GM19043 (cell line): ENCODE data around the gene PABPC1L.
A peak's percentile ranks its signal among the peaks of the same experiment; 100 is the strongest.

ENCODE experiments used
- ATAC-seq: cut with Tn5 transposase; IDR thresholded peaks from one replicate; pipeline ENCODE4 v1.9.1; 2021; ENCODE audit warnings: low read depth; ENCODE audit not compliant: unreplicated experiment

PABPC1L gene

GRCh38 chr20:44941120-44941691, 31.3 kb downstream of the PABPC1L start:
- ATAC-seq: no peak

GRCh38 chr20:44942264-44942973, 32.6 kb downstream of the PABPC1L start:
- no peak for ATAC-seq

- ATAC-seq: no peak
These were observed 34.0 kb downstream of the PABPC1L start for GRCh38 chr20:44943828-44944227.

DNA sequence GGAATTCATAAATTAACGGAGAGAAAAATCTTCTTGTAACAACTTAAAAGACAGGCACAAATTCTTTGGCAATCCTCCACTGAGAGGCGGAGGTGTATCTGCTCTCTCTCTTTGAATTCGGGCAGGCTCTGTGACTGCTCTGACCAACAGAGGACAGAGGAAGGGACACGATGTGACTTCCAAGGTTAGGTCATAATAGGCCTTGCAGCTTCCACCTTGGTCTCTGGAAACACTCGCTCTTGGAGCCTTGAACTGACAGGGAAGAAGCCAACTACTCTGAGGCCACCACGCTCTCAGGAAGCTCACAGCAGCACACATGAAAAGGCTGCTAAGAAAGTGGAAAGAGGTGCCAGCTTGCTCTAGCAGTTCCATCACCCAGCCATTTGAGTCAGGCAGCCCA, 35.4 kb downstream of the PABPC1L start:
- no peak for ATAC-seq

DNA sequence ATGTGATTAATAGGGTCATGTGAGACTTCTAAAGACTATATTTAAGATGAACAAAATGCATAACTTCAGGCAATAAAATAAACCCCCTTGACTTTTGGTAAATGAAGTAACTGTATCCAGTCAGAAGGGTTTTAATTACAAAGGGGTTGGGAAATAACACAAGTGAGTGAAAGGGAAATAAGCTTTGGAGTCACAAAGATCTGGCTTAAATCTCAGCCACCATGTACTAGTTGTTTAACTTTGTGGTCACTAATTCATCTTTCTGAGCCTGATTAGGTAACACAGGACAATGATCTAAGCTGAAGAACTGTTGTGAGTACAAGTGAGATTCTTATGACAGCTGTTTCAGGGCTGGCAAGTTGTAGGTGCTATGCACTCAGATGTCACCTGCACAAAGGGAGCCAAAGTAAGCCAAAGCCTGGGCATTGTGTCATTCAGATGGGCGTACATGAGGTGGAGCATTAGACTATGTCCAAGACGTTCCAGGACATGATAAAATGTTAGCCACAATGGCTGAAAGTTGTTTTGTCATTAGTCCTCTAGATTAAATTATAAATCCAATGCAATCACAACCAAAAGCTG, 36.5 kb downstream of the PABPC1L start:
- ATAC-seq: no peak

DNA sequence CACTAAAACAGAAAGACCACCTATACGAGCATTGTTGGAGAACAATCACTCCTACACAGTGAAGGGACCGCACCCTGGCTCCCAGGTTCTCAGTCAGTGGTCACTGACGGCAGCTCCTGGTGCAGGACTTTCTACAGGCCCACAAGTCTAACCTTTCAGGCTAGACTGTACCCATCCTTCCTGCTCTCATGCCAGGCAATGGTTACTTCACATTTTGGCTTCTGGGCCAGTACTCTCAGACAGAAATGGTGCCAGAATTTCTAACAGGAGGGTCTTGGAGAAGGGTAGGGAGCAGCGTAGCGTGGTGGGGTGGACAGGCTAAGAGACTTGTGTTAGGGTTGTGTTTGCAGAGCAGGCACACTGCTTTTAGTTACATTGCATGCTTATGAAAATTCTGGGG, 38.2 kb downstream of the PABPC1L start:
- ATAC-seq: no peak

GRCh38 chr20:44948513-44948912, 38.7 kb downstream of the PABPC1L start:
- no peak for ATAC-seq

DNA sequence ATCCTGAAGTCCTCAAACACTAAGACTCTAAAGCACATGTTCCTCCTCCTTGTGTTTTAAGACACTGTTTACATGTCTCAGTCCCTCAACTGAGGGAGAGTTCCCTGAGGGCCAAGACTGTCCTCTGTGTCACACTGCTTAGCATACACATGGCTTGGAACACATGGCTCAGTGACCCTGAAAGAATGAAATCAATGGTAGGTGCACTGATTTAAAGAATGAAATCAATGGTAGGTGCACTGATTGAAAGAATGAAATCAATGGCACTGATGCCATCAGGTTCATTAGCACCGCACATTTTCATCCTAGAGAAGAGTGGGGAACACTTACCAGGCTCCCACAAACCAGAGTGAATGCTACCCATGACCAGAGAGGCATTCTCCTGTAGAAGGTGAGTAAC, 40.5 kb downstream of the PABPC1L start:
- no peak for ATAC-seq

DNA sequence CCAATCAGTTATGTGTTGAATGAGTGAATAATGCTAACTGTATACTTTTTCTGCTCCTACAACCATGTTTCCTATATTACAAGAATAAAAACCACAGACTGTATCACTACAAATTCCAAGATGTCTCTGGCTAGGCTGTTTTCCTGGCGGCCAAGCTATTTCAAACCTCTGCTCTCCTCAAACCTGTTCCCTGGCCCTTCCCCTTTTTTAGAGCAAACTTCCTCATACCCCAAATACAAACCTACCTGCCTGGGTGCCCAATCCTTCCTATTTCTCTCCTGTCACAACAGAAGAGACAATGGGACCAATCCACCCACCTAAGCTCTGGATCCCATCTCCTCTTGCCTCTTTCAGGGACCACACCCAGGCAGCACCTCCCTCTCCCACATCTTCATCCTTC, 42.9 kb downstream of the PABPC1L start:
- ATAC-seq: no peak

DNA sequence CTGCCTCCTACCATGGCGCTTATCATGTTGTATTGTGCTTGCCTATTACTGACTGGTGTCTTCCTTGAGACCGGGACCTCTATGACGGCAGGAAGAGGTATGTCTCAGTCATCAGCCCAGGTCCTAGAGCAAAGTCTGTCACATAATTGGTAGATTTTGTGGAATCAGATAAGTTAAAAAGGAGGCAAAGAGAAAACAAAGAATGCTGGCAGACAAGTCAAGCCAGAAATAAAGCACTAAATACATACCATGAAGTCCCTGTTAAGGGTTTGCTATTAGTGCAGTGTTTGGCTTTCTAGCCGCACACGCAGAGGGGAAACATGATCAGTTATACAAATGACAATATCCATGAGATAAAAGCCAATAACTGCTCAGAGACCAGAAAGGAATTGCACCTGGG, 44.4 kb downstream of the PABPC1L start:
- no peak for ATAC-seq

- ATAC-seq: no peak
These were observed 45.4 kb downstream of the PABPC1L start for GRCh38 chr20:44955270-44955669.

DNA sequence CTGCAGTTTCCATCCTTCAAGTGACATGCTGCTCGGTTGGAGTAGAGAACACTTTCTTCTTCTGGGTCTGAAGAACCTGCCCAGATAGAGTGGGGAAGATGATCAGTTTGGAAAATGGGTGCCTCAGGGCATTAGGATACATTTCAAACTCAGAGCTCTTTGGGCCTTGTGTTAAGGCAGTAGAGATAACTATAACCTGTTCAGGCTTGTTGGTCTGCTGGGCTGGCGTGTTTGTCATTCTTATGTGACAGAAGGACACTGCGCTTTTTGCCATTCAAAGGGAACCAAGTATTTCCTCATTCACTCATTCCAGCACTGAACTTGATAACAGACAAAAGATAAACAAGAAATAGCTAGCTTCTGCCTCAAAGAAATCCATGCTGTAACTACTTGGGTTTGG, 46.5 kb downstream of the PABPC1L start:
- ATAC-seq: no peak

- no peak for ATAC-seq
These were observed 48.4 kb downstream of the PABPC1L start for GRCh38 chr20:44958276-44958675.

DNA sequence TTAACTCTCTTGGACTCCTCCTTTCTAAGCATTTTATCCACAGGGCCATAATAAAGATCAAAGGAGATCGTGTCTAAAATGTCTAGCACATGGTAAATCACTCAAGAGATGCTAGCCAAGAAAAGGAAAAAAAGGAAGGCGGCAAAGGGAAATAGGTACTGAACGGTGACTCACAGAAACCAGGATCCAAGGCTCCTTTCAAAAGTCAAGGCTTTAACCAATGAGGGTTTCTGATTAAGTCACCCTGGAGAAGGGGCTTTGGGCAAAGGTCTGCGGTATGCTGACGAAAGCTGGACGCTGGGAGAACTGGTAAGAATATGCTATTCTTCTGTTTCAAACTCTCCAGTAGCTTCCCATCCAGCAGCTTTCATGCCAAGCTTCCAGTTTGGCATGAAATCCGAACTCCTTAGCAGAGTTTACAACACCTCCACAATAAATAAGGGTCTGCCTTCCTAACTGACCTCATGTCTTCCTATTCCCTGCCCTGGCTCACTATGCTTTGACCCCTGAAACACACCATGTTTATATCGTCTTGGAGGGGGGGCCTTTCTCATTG, 49.3 kb downstream of the PABPC1L start:
- no peak for ATAC-seq

DNA sequence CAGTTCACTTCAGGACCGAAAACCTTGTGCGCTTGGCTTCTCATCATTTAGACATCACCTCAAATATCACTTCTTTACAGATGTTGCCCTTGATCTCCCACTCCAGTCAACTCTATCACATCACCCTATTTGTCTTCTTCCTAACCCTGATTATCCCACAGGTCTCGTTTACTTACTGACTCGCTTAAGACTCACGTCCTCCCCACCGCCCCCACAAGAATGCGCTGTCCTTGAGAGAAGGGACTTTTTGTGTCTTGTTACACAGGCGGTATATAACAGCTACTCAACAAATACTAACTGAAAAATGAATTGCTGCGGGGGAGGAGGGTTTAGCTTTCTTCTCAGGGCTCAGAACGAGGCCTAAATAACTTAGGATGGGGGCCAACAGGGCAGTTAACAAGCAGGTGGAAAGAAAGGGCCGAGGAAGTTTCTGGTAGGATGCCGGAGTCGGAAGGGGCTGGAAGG, 49.8 kb downstream of the PABPC1L start:
- ATAC-seq: no peak

DNA sequence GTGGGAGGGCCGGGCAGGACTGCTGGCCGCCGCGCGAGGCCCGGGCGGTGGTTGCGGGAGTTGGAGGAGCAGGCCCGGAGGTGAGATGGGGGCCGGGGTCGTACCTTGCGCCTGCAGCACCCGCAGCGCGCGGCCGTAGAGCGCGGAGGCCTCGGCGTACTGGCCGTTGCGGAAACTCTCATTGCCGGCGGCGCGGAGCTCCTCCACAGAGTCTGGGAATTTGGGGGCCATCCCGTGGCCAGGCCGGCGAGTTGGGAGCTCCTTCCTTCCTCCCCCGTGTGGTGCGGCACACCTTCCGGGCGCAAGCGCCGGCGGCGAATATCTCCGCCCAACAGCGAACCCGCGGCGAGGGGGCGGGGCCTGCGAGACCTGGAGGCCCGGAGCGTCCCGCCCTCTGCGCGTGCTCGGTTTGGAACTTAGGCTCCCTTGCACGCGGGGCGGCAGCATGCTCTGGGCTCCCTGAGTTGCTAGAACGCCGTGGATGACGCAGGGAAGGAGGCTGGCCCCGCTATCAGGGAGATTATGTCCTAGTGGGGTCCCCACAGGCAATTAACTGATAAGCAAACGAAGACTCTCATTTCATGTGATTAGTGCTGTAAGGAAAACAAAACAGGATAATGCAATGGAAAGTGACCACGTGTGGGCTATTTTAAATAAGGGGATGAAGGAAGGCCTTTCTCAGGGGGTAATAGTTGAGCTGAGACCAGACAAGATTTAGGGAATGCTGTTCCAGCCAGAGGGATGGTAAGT, 50.4 kb downstream of the PABPC1L start, which contains the start of gene TOMM34:
Gene TOMM34 (minus strand): TSS at position 295 of the 750 bp plus-strand sequence. CDS start 64 bp downstream, at position 231.
- peak; percentile 76 for ATAC-seq

GRCh38 chr20:44961011-44961869, 51.4 kb downstream of the PABPC1L start:
- ATAC-seq: no peak

- ATAC-seq: no peak
These were observed 52.0 kb downstream of the PABPC1L start for GRCh38 chr20:44961870-44962267.

DNA sequence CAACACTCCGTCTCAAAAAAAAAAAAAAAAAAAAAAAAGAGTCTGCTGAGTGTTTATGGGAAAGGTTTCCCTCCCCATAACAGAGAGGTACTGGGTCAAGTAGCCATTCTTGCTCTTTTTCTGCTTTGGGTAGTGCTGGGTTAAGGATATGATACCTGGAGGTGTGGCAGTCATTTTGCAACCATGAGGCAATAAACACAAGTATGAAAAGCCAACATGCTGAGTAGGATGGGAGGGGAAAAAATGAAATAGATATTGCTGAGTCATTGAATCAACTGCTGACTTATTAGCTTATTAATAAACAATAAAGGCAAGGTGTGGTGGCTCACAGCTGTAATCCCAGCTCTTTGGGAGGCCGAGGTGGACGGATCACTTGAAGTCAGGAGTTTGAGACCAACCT, 52.6 kb downstream of the PABPC1L start:
- no peak for ATAC-seq
